Smooth muscle cell (in vitro differentiated cells): ENCODE measurements around the gene PAK5. TPM values are rescaled to one million over a fixed set of nuclear protein-coding genes. Genes with fewer than 3 reads are reported as not detected.

ENCODE experiments used
- DNase-seq: peaks from one replicate; lab custom pipeline; 2025; ENCODE audit not compliant: unreplicated experiment; lab: John Stamatoyannopoulos, UW
- H2AFZ ChIP-seq: fragments of 200-600 bp; sonication (generic); 2 replicates; pipeline ENCODE4 v1.6.0; 2016; ENCODE audit warnings: antibody characterized with exemption, low read depth, mild to moderate bottlenecking
- H3F3A ChIP-seq: fragments of 200-600 bp; sonication (generic); 2 replicates; pipeline ENCODE4 v1.6.0; 2017; ENCODE audit warnings: antibody characterized with exemption, low read depth
- H3K27ac ChIP-seq: fragments of 200-600 bp; sonication (generic); 2 replicates; pipeline ENCODE4 v1.5.1; 2016; ENCODE audit warnings: low read depth, mild to moderate bottlenecking
- H3K27me3 ChIP-seq: fragments of 200-600 bp; sonication (generic); 2 replicates; pipeline ENCODE4 v1.6.1; 2016; ENCODE audit warnings: low read depth, mild to moderate bottlenecking
- H3K36me3 ChIP-seq: fragments of 200-600 bp; sonication (generic); 2 replicates; pipeline ENCODE4 v1.5.1; 2016; ENCODE audit warnings: low read depth
- H3K4me1 ChIP-seq: fragments of 200-600 bp; sonication (generic); 2 replicates; pipeline ENCODE4 v1.5.1; 2016; ENCODE audit warnings: low read depth
- H3K4me2 ChIP-seq: fragments of 200-600 bp; sonication (generic); 2 replicates; pipeline ENCODE4 v1.6.0; 2016; ENCODE audit warnings: mild to moderate bottlenecking
- H3K4me3 ChIP-seq: fragments of 200-600 bp; sonication (generic); 2 replicates; pipeline ENCODE4 v1.5.1; 2016; ENCODE audit warnings: mild to moderate bottlenecking
- H3K79me2 ChIP-seq: fragments of 200-600 bp; sonication (generic); 2 replicates; pipeline ENCODE4 v1.6.0; 2016; ENCODE audit warnings: low read depth, mild to moderate bottlenecking
- H3K9ac ChIP-seq: fragments of 200-600 bp; sonication (generic); 2 replicates; pipeline ENCODE4 v1.6.0; 2016; ENCODE audit warnings: low read depth
- H3K9me3 ChIP-seq: fragments of 200-600 bp; sonication (generic); replicated peaks from 2 replicates; pipeline ENCODE4 v1.5.1; 2016; ENCODE audit warnings: low read depth
- H4K20me1 ChIP-seq: fragments of 200-600 bp; sonication (generic); 2 replicates; pipeline ENCODE4 v1.6.0; 2016; ENCODE audit warnings: low read depth
- CTCF ChIP-seq: fragments of 200-600 bp; sonication (generic); IDR thresholded peaks from 2 replicates; pipeline ENCODE4 v1.5.1; 2017; ENCODE audit warnings: borderline replicate concordance, mild to moderate bottlenecking, antibody characterized with exemption; ENCODE audit not compliant: insufficient read depth, poor library complexity, severe bottlenecking
- WGBS: methylation state at CpG from one replicate; pipeline ENCODE4 v1.1.7; 2016; ENCODE audit warnings: low lambda C conversion rate; 5-methylcytosine and 5-hydroxymethylcytosine counted together
- polyA plus RNA-seq: library from polyadenylated mRNA; unstranded; fragments of >200 nt; fragmentation: Nextera tagmentation; extraction: Ambion mirVana; gene quantifications from 2 replicates; pipeline ENCODE4 v1.2.1, GENCODE V29; 2016
- total RNA-seq: library from RNA; depleted of rRNA; stranded (reverse); fragments of >200 nt; gene quantifications from 2 replicates; pipeline ENCODE4 v1.2.3, GENCODE V29; 2014

Gene PAK5
- total and polyA plus RNA-seq, 2 experiments from 2014 or later: 0.13 TPM; not detected in 1

GRCh38 chr20:9492067-9492466 lies 346.8 kb downstream of the PAK5 start:
- H4K20me1 ChIP-seq: no peaks in the 10 kb centered on the region
- H3K27ac ChIP-seq: no peak overlapping the region
- no peak overlapping the region for H3K9ac ChIP-seq
- no peaks in the 10 kb centered on the region for H3F3A ChIP-seq
- DNase-seq: no peak
- WGBS: 76% methylated on average over 4 of the region's 4 CpGs
- no peaks in the 10 kb centered on the region for H3K79me2 ChIP-seq
- no peak overlapping the region for H3K4me2 ChIP-seq
- no peaks in the 10 kb centered on the region for H3K9me3 ChIP-seq
- H3K4me1 ChIP-seq: no peaks in the 10 kb centered on the region
- no peak overlapping the region for H3K4me3 ChIP-seq
- H3K36me3 ChIP-seq: no peaks in the 10 kb centered on the region
- H3K27me3 ChIP-seq: peaks cover 17% of the 10 kb centered on the region
- TF ChIP-seq CTCF: no peak
- H2AFZ ChIP-seq: no peak overlapping the region

- Histone ChIP-seq H3K9me3 (no peaks in the 10 kb centered on the region), H3K27ac (no peak overlapping the region), H3K27me3 (peaks cover 17% of the 10 kb centered on the region), H2AFZ (no peak overlapping the region), H3K4me3 (no peak overlapping the region), H3K36me3 (no peaks in the 10 kb centered on the region), H3K4me2 (no peak overlapping the region), H3F3A (no peaks in the 10 kb centered on the region), H4K20me1 (no peaks in the 10 kb centered on the region), H3K79me2 (no peaks in the 10 kb centered on the region), H3K4me1 (no peaks in the 10 kb centered on the region), H3K9ac (no peak overlapping the region)
- no peak for DNase-seq
- TF ChIP-seq CTCF: no peak
- WGBS: 91% methylated on average over 1 of the region's 1 CpG
Observed at GRCh38 chr20:9491324-9491723, 347.6 kb downstream of the PAK5 start.

GRCh38 chr20:9490631-9491030 lies 348.2 kb downstream of the PAK5 start:
- Histone ChIP-seq H3F3A (no peaks in the 10 kb centered on the region), H3K79me2 (no peaks in the 10 kb centered on the region), H3K9ac (no peak overlapping the region), H3K27ac (no peak overlapping the region), H3K4me2 (no peak overlapping the region), H3K9me3 (no peaks in the 10 kb centered on the region), H2AFZ (no peak overlapping the region), H3K4me1 (no peaks in the 10 kb centered on the region), H4K20me1 (no peaks in the 10 kb centered on the region), H3K4me3 (no peak overlapping the region), H3K36me3 (no peaks in the 10 kb centered on the region), H3K27me3 (peaks cover 17% of the 10 kb centered on the region)
- 93% methylated on average over 3 of the region's 3 CpGs for WGBS
- DNase-seq: no peak
- TF ChIP-seq CTCF: no peak

GRCh38 chr20:9490161-9490560 lies 348.7 kb downstream of the PAK5 start:
- Histone ChIP-seq H3K27me3 (peaks cover 17% of the 10 kb centered on the region), H2AFZ (no peak overlapping the region), H3K79me2 (no peaks in the 10 kb centered on the region), H3K9ac (no peak overlapping the region), H3K27ac (no peak overlapping the region), H4K20me1 (no peaks in the 10 kb centered on the region), H3F3A (no peaks in the 10 kb centered on the region), H3K4me3 (no peak overlapping the region), H3K4me1 (no peaks in the 10 kb centered on the region), H3K9me3 (no peaks in the 10 kb centered on the region), H3K36me3 (no peaks in the 10 kb centered on the region), H3K4me2 (no peak overlapping the region)
- DNase-seq: no peak
- WGBS: 71% methylated on average over 3 of the region's 3 CpGs
- no peak for TF ChIP-seq CTCF
